GM10847 (cell line): ENCODE results near the gene MYBPC3.

ENCODE experiments used
- POLR2A ChIP-seq: IDR thresholded peaks from 2 replicates; pipeline ENCODE4 v1.6.1; 2011; ENCODE audit not compliant: insufficient read length; ENCODE audit errors: extremely low read depth

Gene MYBPC3

DNA sequence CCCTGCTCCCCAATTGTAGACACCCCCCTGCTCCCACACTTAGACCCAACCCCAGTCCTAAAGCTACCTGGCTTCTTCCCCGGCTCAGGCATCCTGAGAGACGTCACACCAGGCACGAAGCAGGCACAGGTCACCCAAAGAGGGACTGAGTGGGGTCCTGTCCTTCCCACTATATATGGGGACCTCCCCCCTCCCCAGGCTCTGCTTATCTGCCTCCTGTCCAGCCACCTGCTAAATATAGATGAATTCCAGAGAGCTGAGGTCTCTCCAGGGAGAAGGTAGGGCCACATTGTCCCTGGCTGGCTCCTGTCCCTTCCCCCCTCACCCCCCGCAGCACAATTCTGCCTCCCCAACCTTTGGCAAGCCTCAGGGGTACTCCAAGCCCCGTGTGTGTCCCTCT is at the start of gene MYBPC3:
MYBPC3 (minus strand) TSS at position 147 of the 400 bp plus-strand sequence; CDS start at position 92, 55 bp downstream.
- TF ChIP-seq POLR2A, result no peak

DNA sequence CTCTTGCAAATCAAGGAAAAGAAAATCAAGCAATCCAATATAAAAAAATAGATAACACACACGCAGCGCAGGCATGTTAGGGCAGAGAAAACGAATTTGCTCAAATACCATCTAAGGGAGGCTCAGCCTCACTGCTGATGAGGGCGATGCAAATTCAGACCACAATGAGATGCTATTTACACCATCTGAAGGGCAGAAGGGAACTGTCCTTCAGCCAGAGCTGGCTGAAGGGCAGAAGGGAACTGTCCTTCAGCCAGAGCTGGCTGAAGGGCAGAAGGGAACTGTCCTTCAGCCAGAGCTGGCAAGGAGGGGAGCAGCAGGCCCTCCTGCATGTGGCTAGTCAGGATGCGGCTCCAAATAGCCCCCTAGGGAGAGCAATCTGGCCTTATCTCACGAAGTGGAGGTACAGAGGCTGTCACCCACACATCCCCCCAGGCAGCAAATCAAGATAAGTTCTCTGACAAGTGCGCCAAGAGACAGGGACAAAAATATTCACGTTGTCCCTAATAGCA is 48.3 kb upstream of the MYBPC3 start:
- peak; percentile 17 for TF ChIP-seq POLR2A

DNA sequence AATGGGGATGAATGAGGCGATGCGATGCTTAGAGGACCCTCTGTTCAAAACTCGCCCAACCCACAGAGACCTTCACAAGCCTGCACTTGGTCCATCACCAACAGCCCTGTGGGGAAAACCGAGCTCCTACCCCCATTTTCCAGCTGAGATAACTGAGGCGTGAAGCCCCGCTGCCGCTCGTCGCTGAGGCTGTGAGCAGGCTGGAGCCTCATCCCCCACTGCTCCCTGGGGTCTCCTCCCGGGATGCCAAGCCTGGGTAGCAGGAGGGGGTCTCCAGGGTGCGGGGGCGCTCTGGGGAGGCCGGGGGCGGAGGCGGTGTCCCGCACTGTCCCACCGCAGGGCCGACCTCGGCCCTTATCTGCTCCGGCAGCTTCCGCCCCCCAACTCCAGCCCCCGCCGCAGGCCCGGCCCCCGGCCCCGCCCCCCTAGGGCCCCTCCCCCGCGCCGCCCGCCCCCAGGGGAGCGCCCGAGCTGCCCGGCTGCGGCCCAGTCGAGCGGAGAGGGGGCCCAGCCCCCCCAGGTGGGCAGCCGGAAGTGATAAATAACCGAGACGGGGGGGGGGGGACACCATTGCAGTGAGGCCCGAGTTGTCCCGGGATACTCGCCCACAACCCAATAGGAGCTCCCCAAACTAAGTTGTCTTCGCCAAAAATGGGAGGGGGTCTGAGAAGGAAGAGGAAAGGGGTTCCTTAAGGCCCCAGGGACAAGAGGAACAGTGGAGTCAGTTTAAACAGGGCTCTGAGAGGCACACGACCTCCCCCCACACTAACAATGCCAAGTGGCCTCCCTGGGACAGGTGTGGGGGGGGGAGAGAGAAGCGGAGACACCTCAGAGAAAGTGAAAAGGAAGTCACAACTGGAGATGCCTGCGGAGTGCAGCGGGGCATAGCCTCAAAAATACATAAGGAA is 47.6 kb upstream of the MYBPC3 start:
- TF ChIP-seq POLR2A, result peak; percentile 40

DNA sequence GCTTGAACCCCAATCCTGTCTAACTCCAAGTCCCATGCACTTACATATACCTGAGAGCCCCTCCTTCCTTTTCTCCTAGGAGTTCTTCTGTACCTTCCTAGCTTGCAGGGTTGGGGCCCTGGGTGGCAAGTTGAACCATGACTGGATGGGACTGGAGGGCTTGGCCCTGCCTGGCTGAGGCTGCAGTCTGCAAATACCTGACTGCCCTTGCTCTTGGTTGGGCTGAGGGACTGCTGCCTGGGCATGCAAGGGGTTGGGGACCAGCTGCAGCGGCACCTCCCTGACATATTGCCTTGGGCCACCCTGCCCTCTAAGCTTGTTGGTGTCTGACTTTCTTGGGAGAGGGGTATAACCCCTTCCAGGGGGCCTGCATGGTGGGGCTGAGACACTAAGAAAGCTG is 46.0 kb upstream of the MYBPC3 start:
- TF ChIP-seq POLR2A, result no peak

DNA sequence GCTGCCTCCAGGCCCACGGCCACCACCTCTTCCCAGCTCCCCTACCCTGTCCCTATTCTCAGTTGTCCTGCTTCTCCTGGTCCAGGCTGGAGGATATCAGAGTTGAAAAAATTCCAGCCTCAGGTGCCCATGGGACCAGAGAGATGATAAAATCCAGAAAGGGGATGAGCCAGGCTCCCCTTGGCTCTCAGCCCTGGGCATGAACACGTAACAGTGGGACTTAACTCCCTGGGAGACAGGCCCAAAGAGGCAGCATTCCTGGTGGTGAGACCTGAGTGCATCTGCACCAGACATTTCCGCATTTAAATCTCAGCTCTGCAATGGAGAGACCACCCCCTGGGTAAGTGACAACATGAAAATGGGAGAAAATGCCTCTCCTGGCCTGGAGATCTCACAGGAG is 45.5 kb upstream of the MYBPC3 start:
- TF ChIP-seq POLR2A, result no peak

DNA sequence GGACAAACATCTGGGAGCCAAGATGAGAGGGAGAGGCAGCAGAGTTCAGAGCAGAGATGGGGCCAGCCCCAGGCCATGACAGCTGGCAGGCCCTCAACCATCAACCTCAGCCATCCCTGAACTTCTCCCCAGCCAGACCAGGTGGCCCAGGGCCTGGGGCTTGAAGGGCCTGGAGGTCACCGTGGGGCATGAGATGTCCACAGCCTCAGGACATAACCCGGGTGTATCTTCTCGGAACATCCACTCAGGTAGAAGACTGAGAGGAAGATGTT is 43.5 kb upstream of the MYBPC3 start:
- TF ChIP-seq POLR2A, result no peak

DNA sequence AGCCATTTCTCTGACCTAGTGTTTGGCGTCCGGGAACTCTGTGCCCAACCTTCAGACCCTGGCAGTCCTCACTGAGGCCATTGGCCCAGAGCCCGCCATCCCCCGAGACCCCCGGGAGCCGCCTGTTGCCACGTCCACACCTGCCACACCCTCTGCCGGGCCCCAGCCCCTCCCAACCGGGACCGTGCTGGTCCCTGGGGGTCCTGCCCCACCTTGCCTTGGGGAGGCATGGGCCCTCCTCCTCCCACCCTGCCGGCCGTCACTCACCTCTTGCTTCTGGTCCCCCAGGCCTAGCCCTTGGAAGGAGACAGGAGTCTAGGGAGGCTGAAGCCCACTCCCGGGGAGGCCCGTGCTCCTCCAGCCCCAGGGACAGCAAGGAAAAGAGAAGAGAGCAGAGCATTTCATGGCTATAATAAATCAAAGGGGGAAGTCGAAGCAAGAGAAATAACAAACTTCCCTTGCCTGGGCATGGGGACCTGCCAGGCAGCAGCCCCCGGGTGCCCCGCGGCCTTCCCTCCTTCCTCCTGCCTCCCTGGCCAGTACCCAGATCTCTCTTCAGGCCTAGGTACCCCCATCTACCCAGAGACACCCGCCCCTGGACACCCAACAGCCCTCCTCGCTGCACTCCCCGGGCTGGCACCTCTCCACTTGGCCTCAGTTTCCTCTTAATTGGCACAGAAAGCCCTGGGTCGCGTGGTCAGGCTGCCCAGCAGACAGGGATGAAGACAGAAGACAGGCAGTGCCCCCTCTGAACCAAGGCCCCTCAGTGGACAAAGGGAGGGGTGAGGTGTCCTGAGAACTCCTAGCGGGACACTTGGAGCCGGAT is 42.9 kb upstream of the MYBPC3 start:
- TF ChIP-seq POLR2A, result no peak

DNA sequence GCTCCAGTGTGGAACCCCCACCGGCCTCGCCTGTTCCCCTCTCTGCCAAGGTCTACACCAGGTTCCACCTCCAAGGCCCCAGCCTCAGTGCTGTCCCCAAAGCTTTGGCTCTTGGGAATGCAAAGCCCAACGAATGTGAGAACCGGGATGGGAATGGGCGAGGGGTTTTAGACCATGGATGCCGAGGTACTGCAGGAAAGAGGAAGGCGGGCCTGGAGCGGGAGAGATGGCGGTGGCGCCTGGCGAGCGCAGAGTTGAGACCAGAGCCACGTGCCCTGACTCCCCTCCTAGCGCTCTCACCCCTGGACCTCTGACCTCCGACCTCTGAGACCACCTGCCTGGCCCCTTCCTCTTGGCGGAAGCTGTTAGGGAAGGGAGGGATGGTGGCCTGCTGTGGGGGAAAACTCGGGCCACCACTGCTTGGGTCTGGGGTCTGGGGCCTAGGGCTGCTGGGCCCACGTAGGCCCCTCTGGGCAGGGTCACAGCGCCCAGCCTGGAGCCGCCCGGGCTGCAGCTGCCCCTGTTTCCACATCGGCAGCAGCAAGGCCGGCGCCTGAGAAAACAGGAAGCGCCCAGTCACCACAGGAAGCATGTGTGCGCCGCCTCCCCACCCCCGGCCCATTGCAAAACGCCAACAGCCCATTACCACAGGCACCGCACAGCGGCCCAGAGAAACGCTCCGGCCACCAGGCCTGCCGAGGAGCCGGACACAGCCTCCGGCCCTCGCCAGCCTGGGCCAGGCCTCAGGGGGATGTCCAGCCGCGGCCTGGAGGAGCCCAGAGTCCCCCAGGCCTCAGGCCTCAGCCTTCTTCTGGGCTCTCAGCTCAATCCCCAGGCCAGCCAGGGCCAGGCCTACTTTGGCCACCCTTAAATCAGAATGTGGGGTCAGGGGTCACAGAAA is 42.1 kb upstream of the MYBPC3 start:
- peak; percentile 63 for TF ChIP-seq POLR2A

DNA sequence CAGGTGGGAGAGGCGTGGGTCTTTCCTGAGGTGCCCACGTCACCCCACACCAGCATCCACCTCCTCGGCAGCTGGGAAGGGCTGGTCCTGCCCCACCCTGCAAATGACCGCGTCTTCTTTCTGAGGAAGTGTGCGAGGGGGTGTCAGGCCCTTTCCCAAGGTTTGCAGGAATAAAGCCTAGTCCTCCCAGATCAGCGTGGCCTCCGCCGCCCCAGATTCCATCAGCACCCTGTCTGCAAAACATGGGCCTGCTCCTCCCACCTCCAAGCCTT is 41.5 kb upstream of the MYBPC3 start:
- TF ChIP-seq POLR2A, result no peak

DNA sequence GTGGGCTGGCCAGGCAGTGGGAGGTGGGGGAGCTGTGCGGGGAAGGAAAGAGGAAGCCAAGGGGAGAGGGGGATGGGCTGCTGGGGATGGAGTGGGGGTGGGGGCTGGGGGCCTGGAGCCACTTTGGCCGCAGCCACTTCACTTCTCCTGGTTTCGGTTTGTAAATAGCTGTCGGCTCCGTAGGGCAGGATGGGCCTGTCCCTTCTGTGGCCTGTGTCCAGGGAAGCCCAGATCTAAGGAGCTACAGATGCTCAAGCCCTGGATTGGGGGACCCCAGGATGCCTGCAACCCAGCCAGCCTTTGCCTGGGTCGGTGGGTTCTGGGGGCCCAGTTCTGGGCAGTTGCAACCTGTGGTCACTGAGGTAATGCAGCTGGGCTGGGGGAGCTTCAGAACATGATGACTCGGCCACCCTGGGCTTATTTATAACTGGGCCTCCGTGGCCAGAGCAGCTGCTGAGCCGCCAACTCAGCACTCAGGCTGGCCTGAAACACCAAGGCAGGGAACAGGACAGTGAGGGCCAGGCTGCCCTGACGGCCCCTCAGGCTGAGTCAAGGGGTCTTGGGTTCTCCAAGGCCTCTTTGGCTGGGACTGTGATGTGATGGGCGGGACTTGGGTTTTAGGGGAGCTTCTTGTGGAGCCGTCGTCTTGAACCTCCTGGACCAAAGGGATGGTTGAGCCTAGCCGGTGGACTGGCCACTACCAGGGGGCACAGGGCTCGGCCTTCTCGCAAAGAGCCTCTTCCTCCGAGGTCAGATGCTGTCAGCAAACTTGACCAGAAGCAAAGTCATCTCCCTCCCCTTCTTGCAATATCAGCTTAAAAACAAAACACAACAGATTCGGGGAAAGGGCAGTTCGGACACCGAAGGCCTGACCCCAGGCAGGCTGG is 40.9 kb upstream of the MYBPC3 start:
- no peak for TF ChIP-seq POLR2A

DNA sequence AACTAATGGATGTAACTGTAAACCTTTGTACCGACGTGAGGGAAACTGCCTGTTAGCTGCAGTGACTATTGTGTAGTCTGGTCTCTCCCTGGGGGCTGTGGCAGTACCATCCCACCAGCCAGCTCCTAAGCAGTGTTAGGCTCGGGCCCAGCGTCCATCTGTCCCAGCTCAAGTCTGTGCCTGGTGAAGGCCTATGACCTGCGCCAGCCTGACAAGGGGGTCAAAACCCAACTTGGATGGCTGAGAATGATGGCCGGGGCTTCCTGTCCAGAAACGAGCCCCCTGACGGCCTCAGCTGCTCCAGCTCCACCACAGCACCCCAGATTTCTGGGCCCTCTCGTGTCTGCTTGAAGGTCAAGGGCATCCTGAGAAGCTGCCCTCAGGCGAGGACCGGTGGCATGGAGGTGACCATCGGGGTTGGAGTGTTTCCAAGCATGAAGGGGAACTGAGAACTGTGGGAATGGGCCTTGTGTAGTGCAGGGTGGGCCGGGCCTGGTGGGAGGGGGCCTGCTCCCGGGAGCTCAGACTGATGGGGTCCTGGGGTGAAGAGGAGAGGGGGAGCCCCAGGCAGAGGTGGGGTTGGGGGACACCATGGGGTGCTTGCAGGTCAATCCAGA is 40.2 kb upstream of the MYBPC3 start:
- TF ChIP-seq POLR2A, result no peak

DNA sequence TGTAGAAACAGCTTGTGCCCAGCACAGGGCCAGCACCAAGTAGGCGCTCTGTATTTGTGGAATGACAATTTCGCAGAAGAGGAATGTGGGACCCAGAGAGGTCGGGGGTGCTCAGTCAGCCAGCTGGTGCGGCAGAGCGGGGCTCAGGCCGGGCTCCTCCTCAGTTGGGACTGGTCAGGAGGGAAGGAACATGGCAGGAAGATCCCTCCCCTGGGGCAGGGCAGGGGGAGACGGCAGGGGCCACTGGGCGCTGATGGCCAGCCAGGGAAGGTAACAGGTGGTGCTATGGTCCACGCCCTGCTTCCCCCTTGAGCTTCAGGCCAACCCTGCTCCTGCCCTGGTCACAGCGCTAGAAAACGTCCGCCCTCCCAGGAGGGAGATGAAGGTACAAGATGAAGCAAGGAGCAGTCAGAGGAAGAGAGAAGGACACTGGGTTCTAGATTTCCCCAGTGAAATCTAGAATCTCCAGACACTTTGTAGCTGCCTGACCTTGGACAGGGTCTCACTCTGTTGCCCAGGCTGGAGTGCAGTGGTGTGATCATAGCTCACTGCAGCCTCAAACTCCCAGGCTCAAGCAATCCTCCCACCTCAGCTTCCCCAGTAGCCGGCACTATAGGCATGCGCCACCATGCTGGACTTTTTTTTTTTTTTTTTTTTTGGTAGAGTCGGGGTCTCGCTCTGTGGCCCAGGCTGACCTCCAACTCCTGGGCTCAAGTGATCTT is 39.4 kb upstream of the MYBPC3 start:
- no peak for TF ChIP-seq POLR2A

DNA sequence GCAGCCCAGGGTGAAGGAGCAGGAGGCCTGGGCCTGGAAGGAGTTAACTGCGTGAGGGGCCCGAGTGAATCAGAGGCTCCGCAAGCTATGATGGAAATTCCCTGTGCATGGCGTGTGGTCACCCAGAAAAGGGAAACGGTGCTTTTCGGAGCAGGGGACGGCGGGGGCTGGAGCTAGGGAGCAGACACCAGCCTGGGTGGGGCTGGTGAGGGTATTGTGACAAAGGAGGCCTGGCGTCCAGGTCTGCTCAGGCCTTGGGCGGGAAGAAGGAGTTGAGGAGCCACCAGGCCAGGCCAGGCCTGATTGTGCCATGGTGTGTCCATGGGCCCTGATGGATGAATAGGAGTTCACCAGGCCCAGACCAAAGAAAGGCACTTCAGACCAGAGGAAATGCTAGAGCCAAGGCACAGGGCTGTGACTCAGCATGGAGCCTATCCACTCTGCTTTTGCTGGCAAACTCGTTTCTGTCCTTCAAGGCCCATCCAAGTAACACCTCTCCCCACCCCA is 38.6 kb upstream of the MYBPC3 start:
- no peak for TF ChIP-seq POLR2A
